ENCODE data around the gene NF2.

Gene NF2

DNA sequence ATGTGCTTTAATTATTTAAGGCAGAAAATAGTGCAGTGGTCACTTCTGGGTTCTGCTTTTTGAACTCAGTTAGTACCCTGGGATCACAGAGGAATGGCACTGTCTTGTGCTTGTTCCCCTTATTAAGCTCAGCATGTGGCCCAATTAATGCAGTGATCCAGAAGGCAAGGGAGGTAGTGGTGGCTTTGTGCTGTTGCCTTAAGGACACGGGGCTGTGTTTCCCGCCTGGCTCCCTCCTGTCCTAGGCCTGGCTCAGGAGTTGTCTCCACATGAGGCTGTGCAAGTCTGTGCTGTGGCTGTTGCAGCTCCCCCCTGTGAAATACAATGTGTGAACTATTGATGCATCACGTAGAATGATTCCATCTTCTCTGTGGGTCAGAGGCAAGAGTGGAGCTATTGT is 67.2 kb downstream of the NF2 start:
- Histone ChIP-seq H3K4me1 (ENCODE audit: control insufficient read depth in 1 of 2, insufficient read depth in 2 of 2, low read length in 2 of 2) (no peaks in the 10 kb centered on the region), H3K36me3 (ENCODE audit: control insufficient read depth in 1 of 2, insufficient read depth in 2 of 2, low read length in 2 of 2) (peaks cover 54 to 63% of the 10 kb centered on the region in 2 donors), H3K9me3 (ENCODE audit: control insufficient read depth in 1 of 2, low read length in 2 of 2) (no peaks in the 10 kb centered on the region), H3K27ac (ENCODE audit: low read length) (no peak overlapping the region), H3K27me3 (ENCODE audit: low read depth, low read length) (no peaks in the 10 kb centered on the region), H3K4me3 (ENCODE audit: low read depth in 1 of 2, low read length in 2 of 2) (no peak overlapping the region)

- no peaks in the 10 kb centered on the region for H3K9me3 ChIP-seq (ENCODE audit: control insufficient read depth in 1 of 2, low read length in 2 of 2)
These were observed 70.1 kb downstream of the NF2 start for GRCh38 chr22:29673361-29674066.

GRCh38 chr22:29674121-29674520 is 70.7 kb downstream of the NF2 start:
- Histone ChIP-seq H3K36me3 (ENCODE audit: control insufficient read depth in 1 of 2, insufficient read depth in 2 of 2, low read length in 2 of 2) (peaks cover 69 to 73% of the 10 kb centered on the region in 2 donors), H3K27ac (ENCODE audit: low read length) (no peak overlapping the region), H3K9me3 (ENCODE audit: control insufficient read depth in 1 of 2, low read length in 2 of 2) (no peaks in the 10 kb centered on the region), H3K27me3 (ENCODE audit: low read depth, low read length) (no peaks in the 10 kb centered on the region), H3K4me3 (ENCODE audit: low read depth in 1 of 2, low read length in 2 of 2) (no peak overlapping the region), H3K4me1 (ENCODE audit: control insufficient read depth in 1 of 2, insufficient read depth in 2 of 2, low read length in 2 of 2) (no peaks in the 10 kb centered on the region)

More at GRCh38 chr22:29673361-29674066, 70.1 kb downstream of the NF2 start:
- H3K27ac ChIP-seq (ENCODE audit: low read length), result no peak overlapping the region
- H3K4me3 ChIP-seq (ENCODE audit: low read depth in 1 of 2, low read length in 2 of 2), result no peak overlapping the region
- H3K27me3 ChIP-seq (ENCODE audit: low read depth, low read length), result no peaks in the 10 kb centered on the region
- peaks cover 69 to 75% of the 10 kb centered on the region in 2 donors for H3K36me3 ChIP-seq (ENCODE audit: control insufficient read depth in 1 of 2, insufficient read depth in 2 of 2, low read length in 2 of 2)
- H3K4me1 ChIP-seq (ENCODE audit: control insufficient read depth in 1 of 2, insufficient read depth in 2 of 2, low read length in 2 of 2), result no peaks in the 10 kb centered on the region

DNA sequence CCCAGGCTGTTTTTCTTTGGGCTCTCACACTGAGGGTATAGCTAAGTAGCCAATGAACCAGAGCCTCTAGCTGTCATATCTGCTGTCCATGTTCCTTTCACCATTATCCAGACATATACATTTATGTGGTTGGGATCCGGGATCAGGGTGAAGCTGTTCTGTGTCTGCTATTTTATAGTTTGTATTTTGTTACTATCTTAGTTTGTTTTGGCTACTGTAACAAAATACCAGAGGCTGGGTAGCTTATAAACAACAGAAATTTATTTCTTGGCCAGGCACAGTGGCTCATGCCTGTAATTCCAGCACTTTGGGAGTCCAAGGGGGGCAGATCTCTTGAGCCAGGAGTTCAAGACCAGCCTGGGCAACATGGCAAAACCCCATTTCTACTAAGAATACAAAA is 75.9 kb downstream of the NF2 start:
- Histone ChIP-seq H3K9me3 (ENCODE audit: control insufficient read depth in 1 of 2, low read length in 2 of 2) (no peaks in the 10 kb centered on the region), H3K4me1 (ENCODE audit: control insufficient read depth in 1 of 2, insufficient read depth in 2 of 2, low read length in 2 of 2) (no peaks in the 10 kb centered on the region), H3K36me3 (ENCODE audit: control insufficient read depth in 1 of 2, insufficient read depth in 2 of 2, low read length in 2 of 2) (peaks cover 62 to 86% of the 10 kb centered on the region in 2 donors), H3K27ac (ENCODE audit: low read length) (no peak overlapping the region), H3K4me3 (ENCODE audit: low read depth in 1 of 2, low read length in 2 of 2) (no peak overlapping the region), H3K27me3 (ENCODE audit: low read depth, low read length) (no peaks in the 10 kb centered on the region)

DNA sequence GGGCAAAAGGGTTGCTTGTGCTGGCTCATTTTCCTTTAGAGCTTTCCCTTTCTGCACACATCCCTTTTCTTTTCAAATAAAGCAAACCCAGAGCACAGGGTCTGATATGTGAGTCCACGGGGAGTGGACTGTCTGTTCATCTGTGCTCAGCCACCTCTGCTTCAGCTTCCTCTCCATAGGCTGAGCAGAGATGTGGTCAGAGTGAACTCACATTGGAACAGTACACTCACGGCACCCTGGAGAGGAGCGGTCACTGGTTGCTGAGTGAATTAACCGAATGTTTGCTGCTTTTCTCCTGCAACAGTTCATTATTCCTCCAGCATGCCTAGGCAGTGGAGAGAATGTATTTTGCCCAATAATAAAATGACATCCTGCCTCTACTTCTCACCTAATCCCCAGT is 80.1 kb downstream of the NF2 start:
- Histone ChIP-seq H3K9me3 (ENCODE audit: control insufficient read depth in 1 of 2, low read length in 2 of 2) (no peaks in the 10 kb centered on the region), H3K36me3 (ENCODE audit: control insufficient read depth in 1 of 2, insufficient read depth in 2 of 2, low read length in 2 of 2) (peaks cover 36 to 66% of the 10 kb centered on the region in 2 donors), H3K27me3 (ENCODE audit: low read depth, low read length) (no peaks in the 10 kb centered on the region), H3K4me1 (ENCODE audit: control insufficient read depth in 1 of 2, insufficient read depth in 2 of 2, low read length in 2 of 2) (no peaks in the 10 kb centered on the region), H3K27ac (ENCODE audit: low read length) (no peak overlapping the region), H3K4me3 (ENCODE audit: low read depth in 1 of 2, low read length in 2 of 2) (no peak overlapping the region)

DNA sequence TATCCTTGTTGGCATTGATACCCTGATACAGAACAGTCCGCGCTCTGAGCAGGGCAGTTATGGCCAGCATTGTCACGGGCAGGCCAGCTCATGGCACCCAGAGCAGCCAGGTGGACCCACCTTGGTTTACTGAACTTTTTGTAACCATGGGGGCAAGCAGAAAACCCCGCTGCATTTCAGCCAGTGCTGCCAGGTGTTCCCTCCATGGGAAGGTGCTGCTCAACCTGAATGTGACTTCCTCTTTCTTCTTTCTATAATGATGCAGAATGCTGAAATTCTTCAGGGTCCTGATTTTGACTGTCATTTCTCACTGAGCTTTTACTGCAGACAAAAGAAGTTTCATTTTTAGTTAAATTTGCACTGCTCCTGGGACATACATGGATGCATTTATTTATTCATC is 80.8 kb downstream of the NF2 start:
- Histone ChIP-seq H3K9me3 (ENCODE audit: control insufficient read depth in 1 of 2, low read length in 2 of 2) (no peaks in the 10 kb centered on the region), H3K27ac (ENCODE audit: low read length) (no peak overlapping the region), H3K4me1 (ENCODE audit: control insufficient read depth in 1 of 2, insufficient read depth in 2 of 2, low read length in 2 of 2) (no peaks in the 10 kb centered on the region), H3K36me3 (ENCODE audit: control insufficient read depth in 1 of 2, insufficient read depth in 2 of 2, low read length in 2 of 2) (peaks cover 29 to 62% of the 10 kb centered on the region in 2 donors), H3K27me3 (ENCODE audit: low read depth, low read length) (no peaks in the 10 kb centered on the region), H3K4me3 (ENCODE audit: low read depth in 1 of 2, low read length in 2 of 2) (no peak overlapping the region)

GRCh38 chr22:29689206-29689879 is 85.9 kb downstream of the NF2 start:
- Histone ChIP-seq H3K4me3 (ENCODE audit: low read depth in 1 of 2, low read length in 2 of 2) (no peak overlapping the region), H3K36me3 (ENCODE audit: control insufficient read depth in 1 of 2, insufficient read depth in 2 of 2, low read length in 2 of 2) (peaks cover 18 to 36% of the 10 kb centered on the region in 2 donors), H3K9me3 (ENCODE audit: control insufficient read depth in 1 of 2, low read length in 2 of 2) (no peaks in the 10 kb centered on the region), H3K27me3 (ENCODE audit: low read depth, low read length) (no peaks in the 10 kb centered on the region), H3K4me1 (ENCODE audit: control insufficient read depth in 1 of 2, insufficient read depth in 2 of 2, low read length in 2 of 2) (peaks cover 0 to 9% of the 10 kb centered on the region in 2 donors), H3K27ac (ENCODE audit: low read length) (no peak overlapping the region)

GRCh38 chr22:29689880-29690213 is 86.4 kb downstream of the NF2 start:
- H3K27ac ChIP-seq (ENCODE audit: low read length), result no peak overlapping the region
- peaks cover 0 to 9% of the 10 kb centered on the region in 2 donors for H3K4me1 ChIP-seq (ENCODE audit: control insufficient read depth in 1 of 2, insufficient read depth in 2 of 2, low read length in 2 of 2)
- no peaks in the 10 kb centered on the region for H3K27me3 ChIP-seq (ENCODE audit: low read depth, low read length)
- no peaks in the 10 kb centered on the region for H3K9me3 ChIP-seq (ENCODE audit: control insufficient read depth in 1 of 2, low read length in 2 of 2)
- H3K36me3 ChIP-seq (ENCODE audit: control insufficient read depth in 1 of 2, insufficient read depth in 2 of 2, low read length in 2 of 2), result peaks cover 23 to 36% of the 10 kb centered on the region in 2 donors
- no peak overlapping the region for H3K4me3 ChIP-seq (ENCODE audit: low read depth in 1 of 2, low read length in 2 of 2)

DNA sequence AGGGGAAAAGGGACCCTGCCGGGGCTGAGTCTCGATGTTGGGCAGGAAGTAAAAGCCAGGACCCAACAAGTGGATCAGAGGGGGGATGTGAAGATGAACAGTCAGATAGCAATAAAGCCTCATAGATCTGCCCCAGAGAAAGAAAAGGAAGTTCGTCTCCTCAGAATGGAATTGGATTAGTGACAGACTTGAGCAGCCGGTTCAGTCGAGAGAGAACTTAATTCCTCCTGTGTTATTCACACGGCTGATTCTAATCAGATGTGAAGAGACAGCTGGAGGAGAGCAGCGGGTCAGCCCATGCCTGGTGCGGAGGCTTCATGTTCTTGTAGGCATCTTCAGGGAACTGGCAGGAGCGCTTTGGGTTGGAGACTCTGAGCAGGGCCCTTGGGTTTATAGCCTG is 87.0 kb downstream of the NF2 start:
- no peak overlapping the region for H3K4me3 ChIP-seq (ENCODE audit: low read depth in 1 of 2, low read length in 2 of 2)
- no peaks in the 10 kb centered on the region for H3K27me3 ChIP-seq (ENCODE audit: low read depth, low read length)
- H3K4me1 ChIP-seq (ENCODE audit: control insufficient read depth in 1 of 2, insufficient read depth in 2 of 2, low read length in 2 of 2), result peaks cover 0 to 9% of the 10 kb centered on the region in 2 donors
- H3K27ac ChIP-seq (ENCODE audit: low read length), result no peak overlapping the region
- no peaks in the 10 kb centered on the region for H3K9me3 ChIP-seq (ENCODE audit: control insufficient read depth in 1 of 2, low read length in 2 of 2)
- peaks cover 25 to 42% of the 10 kb centered on the region in 2 donors for H3K36me3 ChIP-seq (ENCODE audit: control insufficient read depth in 1 of 2, insufficient read depth in 2 of 2, low read length in 2 of 2)

GRCh38 chr22:29691636-29692326 is 88.3 kb downstream of the NF2 start:
- Histone ChIP-seq H3K4me1 (ENCODE audit: control insufficient read depth in 1 of 2, insufficient read depth in 2 of 2, low read length in 2 of 2) (peaks cover 0 to 9% of the 10 kb centered on the region in 2 donors), H3K27ac (ENCODE audit: low read length) (no peak overlapping the region), H3K4me3 (ENCODE audit: low read depth in 1 of 2, low read length in 2 of 2) (no peak overlapping the region), H3K27me3 (ENCODE audit: low read depth, low read length) (no peaks in the 10 kb centered on the region), H3K36me3 (ENCODE audit: control insufficient read depth in 1 of 2, insufficient read depth in 2 of 2, low read length in 2 of 2) (peaks cover 28 to 43% of the 10 kb centered on the region in 2 donors), H3K9me3 (ENCODE audit: control insufficient read depth in 1 of 2, low read length in 2 of 2) (no peaks in the 10 kb centered on the region)

DNA sequence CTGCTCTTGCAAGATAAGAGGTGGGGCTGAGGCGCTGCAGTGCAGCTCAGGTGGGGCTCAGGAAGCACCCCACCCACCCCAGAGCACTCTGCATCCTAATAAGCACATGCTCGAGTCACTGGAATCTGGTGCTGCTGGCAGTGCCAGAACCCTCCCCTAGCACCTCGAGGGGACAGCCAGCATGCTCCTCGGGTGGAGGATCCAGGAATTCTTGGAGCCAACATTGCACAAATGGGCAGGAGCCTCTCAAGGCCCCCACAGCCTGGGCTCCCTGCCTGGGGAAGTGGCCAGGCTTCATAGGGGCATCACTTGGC is 88.9 kb downstream of the NF2 start:
- Histone ChIP-seq H3K27ac (ENCODE audit: low read length) (no peak overlapping the region), H3K27me3 (ENCODE audit: low read depth, low read length) (no peaks in the 10 kb centered on the region), H3K36me3 (ENCODE audit: control insufficient read depth in 1 of 2, insufficient read depth in 2 of 2, low read length in 2 of 2) (peaks cover 24 to 37% of the 10 kb centered on the region in 2 donors), H3K4me3 (ENCODE audit: low read depth in 1 of 2, low read length in 2 of 2) (no peak overlapping the region), H3K9me3 (ENCODE audit: control insufficient read depth in 1 of 2, low read length in 2 of 2) (no peaks in the 10 kb centered on the region), H3K4me1 (ENCODE audit: control insufficient read depth in 1 of 2, insufficient read depth in 2 of 2, low read length in 2 of 2) (peaks cover 0 to 9% of the 10 kb centered on the region in 2 donors)
